OCI-LY1 (cell line): ENCODE results near the gene MACROD1.

Experiments
- H2AFZ ChIP-seq: fragments of 200-600 bp; sonication (generic), shearing (Covaris generic); 2 replicates; pipeline ENCODE4 v1.6.0; 2014; ENCODE audit warnings: antibody characterized with exemption, mild to moderate bottlenecking, low read length
- H3F3A ChIP-seq: fragments of 200-600 bp; sonication (generic), shearing (Covaris generic); 2 replicates; pipeline ENCODE4 v1.6.0; 2014; ENCODE audit warnings: mild to moderate bottlenecking, antibody characterized with exemption, low read length, moderate library complexity; ENCODE audit not compliant: insufficient read depth
- H3K27ac ChIP-seq: fragments of 200-600 bp; sonication (generic); 2 replicates; pipeline ENCODE4 v1.5.1; 2014; ENCODE audit warnings: low read length, mixed run types, mild to moderate bottlenecking, low read depth; ENCODE audit not compliant: poor library complexity, severe bottlenecking
- H3K27me3 ChIP-seq: fragments of 200-600 bp; sonication (generic); 2 replicates; pipeline ENCODE4 v1.6.0; 2014; ENCODE audit warnings: antibody characterized with exemption, mild to moderate bottlenecking, low read length, moderate library complexity; ENCODE audit not compliant: insufficient read depth
- H3K36me3 ChIP-seq: fragments of 200-600 bp; sonication (generic); 2 replicates; pipeline ENCODE4 v1.6.1; 2014; ENCODE audit warnings: mild to moderate bottlenecking, antibody characterized with exemption, low read length, moderate library complexity, mixed read lengths; ENCODE audit not compliant: insufficient read depth
- H3K4me1 ChIP-seq: fragments of 200-600 bp; sonication (generic); 2 replicates; pipeline ENCODE4 v1.5.1; 2014; ENCODE audit warnings: mild to moderate bottlenecking, low read length, moderate library complexity; ENCODE audit not compliant: insufficient read depth, severe bottlenecking
- H3K4me2 ChIP-seq: fragments of 200-600 bp; sonication (generic), shearing (Covaris generic); 2 replicates; pipeline ENCODE4 v1.6.1; 2014; ENCODE audit warnings: low read length
- H3K4me3 ChIP-seq: fragments of 200-600 bp; sonication (generic); 2 replicates; pipeline ENCODE4 v1.5.1; 2014; ENCODE audit warnings: low read length, low read depth, mild to moderate bottlenecking, mixed read lengths; ENCODE audit not compliant: poor library complexity, severe bottlenecking
- H3K79me2 ChIP-seq: fragments of 200-600 bp; shearing (Covaris generic); 2 replicates; pipeline ENCODE4 v1.6.1; 2016; ENCODE audit warnings: mixed run types, low read length, mixed read lengths; ENCODE audit not compliant: insufficient read depth
- H3K9ac ChIP-seq: fragments of 200-600 bp; sonication (generic), shearing (Covaris generic); 2 replicates; pipeline ENCODE4 v1.6.1; 2014; ENCODE audit warnings: mild to moderate bottlenecking, low read length, mixed read lengths
- H3K9me2 ChIP-seq: fragments of 200-600 bp; sonication (generic), shearing (Covaris generic); 2 replicates; pipeline ENCODE4 v1.6.1; 2014; ENCODE audit warnings: low read depth, mild to moderate bottlenecking, low read length, mixed read lengths
- H3K9me3 ChIP-seq: fragments of 200-600 bp; shearing (Covaris generic); 2 replicates; pipeline ENCODE4 v1.6.1; 2014; ENCODE audit warnings: low read length, mixed read lengths
- H4K20me1 ChIP-seq: fragments of 200-600 bp; sonication (generic), shearing (Covaris generic); 2 replicates; pipeline ENCODE4 v1.6.0; 2016; ENCODE audit warnings: mild to moderate bottlenecking, low read length; ENCODE audit not compliant: insufficient read depth
- EZH2 ChIP-seq: fragments of 200-600 bp; sonication (generic), shearing (Covaris generic); IDR thresholded peaks from 2 replicates; pipeline ENCODE4 v1.8.0; 2017; ENCODE audit warnings: borderline replicate concordance, mixed run types, mild to moderate bottlenecking, antibody characterized with exemption, low read length, moderate library complexity, mixed read lengths
- TF ChIP-seq, protein P1 (sequence below): fragments of 200-600 bp; sonication (generic), shearing (Covaris generic); IDR thresholded peaks from 2 replicates; pipeline ENCODE4 v1.5.1; 2017; ENCODE audit warnings: mild to moderate bottlenecking, antibody characterized with exemption, low read length, moderate library complexity, mixed read lengths

The MACROD1 gene

DNA sequence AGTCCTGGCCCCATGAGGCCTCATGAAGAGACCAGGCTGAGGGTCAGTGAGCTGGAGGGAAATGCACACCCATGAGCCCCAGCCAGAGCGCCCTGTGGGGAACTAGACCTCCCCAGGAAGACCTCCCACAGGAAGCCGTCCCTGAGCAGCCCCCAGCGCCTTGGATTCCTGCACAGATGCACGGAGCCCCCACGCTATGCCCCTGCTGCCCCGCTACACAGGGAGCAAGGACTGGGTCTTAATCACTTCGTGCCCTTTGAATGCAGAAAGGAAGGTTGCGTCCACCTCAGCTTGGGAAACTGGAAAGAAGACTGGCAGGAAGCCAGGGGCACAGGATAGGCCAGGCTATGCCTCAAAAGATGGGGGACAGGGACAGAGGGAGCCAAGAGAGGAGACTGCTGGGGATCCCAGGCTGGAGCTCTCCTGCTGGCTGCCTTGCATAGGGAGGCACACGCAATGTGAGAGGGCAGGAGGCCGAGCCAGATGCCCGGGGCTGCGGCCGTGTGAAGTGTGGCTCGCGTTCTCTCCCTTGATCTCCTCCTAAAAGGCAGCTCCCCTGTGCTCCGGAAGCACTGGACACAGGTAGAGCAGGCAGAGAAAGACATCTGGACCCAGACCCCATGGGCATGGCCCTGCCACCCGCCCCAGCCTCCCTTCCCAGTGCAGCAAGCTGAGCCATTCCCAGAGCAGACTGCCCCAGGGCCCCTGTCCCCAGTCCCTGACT, 32.8 kb downstream of the MACROD1 start:
- no peak overlapping the region for H3K27ac ChIP-seq
- no peak overlapping the region for H3K4me2 ChIP-seq
- H3K9ac ChIP-seq, result no peak overlapping the region

DNA sequence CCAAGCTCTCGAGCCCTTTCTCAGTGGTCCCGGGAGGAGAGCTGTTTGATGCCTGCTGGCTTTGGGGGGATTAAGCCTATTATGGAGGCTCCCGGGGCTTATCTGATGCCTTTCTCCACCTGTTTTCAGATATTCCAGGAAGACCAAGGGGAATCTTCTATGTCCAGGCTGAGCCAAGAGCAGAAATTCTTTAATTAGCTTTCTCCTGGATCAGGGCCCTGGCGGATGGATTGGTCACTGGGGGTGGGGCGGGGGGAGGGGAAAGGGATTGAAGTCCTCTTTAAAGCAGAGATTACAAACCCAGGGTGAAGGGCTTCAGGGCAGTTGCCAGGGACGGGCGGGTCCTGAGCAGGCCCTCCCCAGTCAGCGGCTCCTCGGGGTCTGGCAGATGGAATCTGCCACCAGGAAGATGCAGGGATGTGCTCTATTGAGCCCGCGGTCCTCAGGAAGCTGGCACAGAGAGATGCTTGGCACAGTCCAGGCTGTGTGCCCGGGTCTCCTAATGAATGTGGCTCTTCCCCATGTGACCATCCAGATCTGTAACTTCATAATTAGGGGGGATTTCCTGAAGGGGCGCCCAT, 33.6 kb downstream of the MACROD1 start:
- H3K4me2 ChIP-seq, result no peak overlapping the region
- H3K27me3 ChIP-seq, result 0 out of 2 replicates have a peak, but pooled peaks cover 14% of the 10 kb centered on the region
- H3K79me2 ChIP-seq, result no peaks in the 10 kb centered on the region
- no peaks in the 10 kb centered on the region for H3K9me2 ChIP-seq
- H3K9ac ChIP-seq, result no peak overlapping the region
- no peaks in the 10 kb centered on the region for H3K36me3 ChIP-seq
- no peak overlapping the region for H2AFZ ChIP-seq
- H3K4me3 ChIP-seq, result no peak overlapping the region
- TF ChIP-seq, protein P1, sequence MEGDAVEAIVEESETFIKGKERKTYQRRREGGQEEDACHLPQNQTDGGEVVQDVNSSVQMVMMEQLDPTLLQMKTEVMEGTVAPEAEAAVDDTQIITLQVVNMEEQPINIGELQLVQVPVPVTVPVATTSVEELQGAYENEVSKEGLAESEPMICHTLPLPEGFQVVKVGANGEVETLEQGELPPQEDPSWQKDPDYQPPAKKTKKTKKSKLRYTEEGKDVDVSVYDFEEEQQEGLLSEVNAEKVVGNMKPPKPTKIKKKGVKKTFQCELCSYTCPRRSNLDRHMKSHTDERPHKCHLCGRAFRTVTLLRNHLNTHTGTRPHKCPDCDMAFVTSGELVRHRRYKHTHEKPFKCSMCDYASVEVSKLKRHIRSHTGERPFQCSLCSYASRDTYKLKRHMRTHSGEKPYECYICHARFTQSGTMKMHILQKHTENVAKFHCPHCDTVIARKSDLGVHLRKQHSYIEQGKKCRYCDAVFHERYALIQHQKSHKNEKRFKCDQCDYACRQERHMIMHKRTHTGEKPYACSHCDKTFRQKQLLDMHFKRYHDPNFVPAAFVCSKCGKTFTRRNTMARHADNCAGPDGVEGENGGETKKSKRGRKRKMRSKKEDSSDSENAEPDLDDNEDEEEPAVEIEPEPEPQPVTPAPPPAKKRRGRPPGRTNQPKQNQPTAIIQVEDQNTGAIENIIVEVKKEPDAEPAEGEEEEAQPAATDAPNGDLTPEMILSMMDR, result no peak
- no peak for TF ChIP-seq EZH2
- H3K9me3 ChIP-seq, result no peaks in the 10 kb centered on the region
- no peak overlapping the region for H3K27ac ChIP-seq
- no peaks in the 10 kb centered on the region for H3K4me1 ChIP-seq
- H3F3A ChIP-seq, result no peaks in the 10 kb centered on the region
- no peaks in the 10 kb centered on the region for H4K20me1 ChIP-seq

More for the DNA sequence above, 32.8 kb downstream of the MACROD1 start:
- Histone ChIP-seq H4K20me1 (no peaks in the 10 kb centered on the region), H3K4me1 (no peaks in the 10 kb centered on the region), H3K27me3 (0 out of 2 replicates have a peak, but pooled peaks cover 15% of the 10 kb centered on the region), H3K9me2 (no peaks in the 10 kb centered on the region), H3F3A (no peaks in the 10 kb centered on the region), H3K79me2 (no peaks in the 10 kb centered on the region), H3K36me3 (no peaks in the 10 kb centered on the region), H3K4me3 (no peak overlapping the region), H3K9me3 (no peaks in the 10 kb centered on the region), H2AFZ (no peak overlapping the region)
- TF ChIP-seq EZH2, result no peak
- TF ChIP-seq, protein P1, result no peak

DNA sequence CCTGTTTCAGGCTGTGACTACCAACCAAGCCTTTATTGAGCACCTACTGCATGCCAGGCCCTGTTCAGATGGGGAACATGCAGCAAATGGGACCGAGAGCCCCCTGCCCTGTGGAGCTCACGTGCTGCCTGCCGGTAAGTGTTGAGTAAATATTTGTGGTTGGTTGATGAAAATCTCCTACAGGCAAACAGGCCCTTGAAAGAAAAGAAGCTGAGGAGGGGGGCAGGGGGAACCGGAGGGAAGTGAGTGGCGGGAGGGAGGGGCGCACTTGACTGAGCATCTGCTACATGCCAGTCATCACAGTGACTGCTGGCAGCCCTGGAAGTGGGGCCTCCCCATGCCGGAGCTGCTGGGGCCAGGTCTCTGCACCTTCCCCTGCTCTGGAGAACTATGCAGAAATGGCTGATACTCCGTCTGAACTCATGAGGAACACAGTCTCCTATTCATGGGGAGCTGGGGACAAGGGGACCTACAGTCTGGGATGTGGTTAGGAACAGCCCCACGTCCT, 34.2 kb downstream of the MACROD1 start:
- Histone ChIP-seq H3K36me3 (no peaks in the 10 kb centered on the region), H3K9ac (no peak overlapping the region), H3K9me2 (no peaks in the 10 kb centered on the region), H2AFZ (no peak overlapping the region), H3K27ac (no peak overlapping the region), H3F3A (no peaks in the 10 kb centered on the region), H3K79me2 (no peaks in the 10 kb centered on the region), H4K20me1 (no peaks in the 10 kb centered on the region), H3K4me1 (no peaks in the 10 kb centered on the region), H3K9me3 (no peaks in the 10 kb centered on the region), H3K27me3 (0 out of 2 replicates have a peak, but pooled peaks cover 14% of the 10 kb centered on the region), H3K4me2 (no peak overlapping the region), H3K4me3 (no peak overlapping the region)
- TF ChIP-seq, protein P1, result no peak
- TF ChIP-seq EZH2, result no peak
